A549 (cell line): Measurements from ENCODE around the gene TENM3. TPM values are rescaled to one million over a fixed set of nuclear protein-coding genes. Genes with fewer than 3 reads are reported as not detected.
"Not testable (repeated sequence)": the region's sequence is repeated elsewhere in the genome, so short reads cannot be mapped to it uniquely, and the experiment has no call there.

Experiments used
- ATAC-seq, 2 experiments: fragments of 200-7000 bp in 1 of 2; fragments of >200 bp in 1 of 2; cut with Nextera tagmentation in 1 of 2; cut with Tn5 transposase in 1 of 2; 3 replicates each; pipeline versions ENCODE4 v1.8.0 to v1.9.1; 2018 to 2020; ENCODE audit warnings: mild to moderate bottlenecking in 1 of 2, moderate library complexity in 1 of 2
- CTCF ChIA-PET: fragments of 300-600 bp; sonication (Branson Sonifier 250); formaldehyde crosslinking; extraction: SDS; loops from one replicate; lab custom pipeline; 2021; ENCODE audit warnings: antibody characterized with exemption, inconsistent platforms; lab: Yijun Ruan, JAX
- POLR2A ChIA-PET: fragments of 350-600 bp; formaldehyde crosslinking; extraction: SDS; loops from one replicate; lab custom pipeline; 2021; ENCODE audit warnings: antibody characterized with exemption, inconsistent platforms; lab: Yijun Ruan, JAX
- DNase-seq, 2 experiments: peaks; one replicate each; pipeline versions ENCODE4 v3.0.0 to v3.0.0-alpha.2; 2011 to 2016; ENCODE audit warnings: low read depth in 1 of 2, low spot score in 1 of 2
- FAIRE-seq: peaks from 2 replicates; lab custom pipeline; 2011; peaks lifted over from hg19 to GRCh38; lab: Jason Lieb, UNC
- H3K27ac ChIP-seq, 2 experiments: fragments of >200 bp; sonication (Bioruptor Twin); formaldehyde crosslinking; 3 replicates each; pipeline ENCODE4 v1.5.1; 2016 to 2017
- H3K4me1 ChIP-seq: fragments of >200 bp; sonication (Bioruptor Twin); formaldehyde crosslinking; 3 replicates; pipeline ENCODE4 v1.6.1; 2016
- H3K4me2 ChIP-seq: fragments of >200 bp; sonication (Bioruptor Twin); formaldehyde crosslinking; 3 replicates; pipeline ENCODE4 v1.6.1; 2016
- H3K4me3 ChIP-seq: fragments of >200 bp; sonication (Bioruptor Twin); formaldehyde crosslinking; 3 replicates; pipeline ENCODE4 v1.5.1; 2016
- H3K9me3 ChIP-seq: fragments of >200 bp; sonication (Bioruptor Twin); formaldehyde crosslinking; 3 replicates; pipeline ENCODE4 v1.6.1; 2016
- CBX8 ChIP-seq: fragments of 200-600 bp; sonication (generic); IDR thresholded peaks from 2 replicates; pipeline ENCODE4 v1.6.1; 2016
- CEBPB ChIP-seq, 2 experiments: fragments of >200 bp in 1 of 2; sonication (Bioruptor Twin) in 1 of 2; formaldehyde crosslinking in 1 of 2; IDR thresholded peaks; 2 replicates each; pipeline ENCODE4 v1.6.1; 2012 to 2016
- CHD2 ChIP-seq: fragments of 150-350 bp; IDR thresholded peaks from 2 replicates; pipeline ENCODE4 v1.6.1; 2014; ENCODE audit warnings: low read length; ENCODE audit not compliant: partially characterized antibody
- CHD4 ChIP-seq: fragments of 200-600 bp; sonication (generic); IDR thresholded peaks from 2 replicates; pipeline ENCODE4 v1.6.1; 2016; ENCODE audit warnings: antibody characterized with exemption, mild to moderate bottlenecking, borderline replicate concordance
- HDAC2 ChIP-seq: fragments of 200-600 bp; sonication (generic); IDR thresholded peaks from 2 replicates; pipeline ENCODE4 v1.6.1; 2016
- HOXB13 ChIP-seq: fragments of 250-450 bp; sonication (Bioruptor Pico); IDR thresholded peaks from 2 replicates; pipeline ENCODE4 v1.5.0; 2020; ENCODE audit warnings: low read depth, mild to moderate bottlenecking, moderate library complexity
- HOXB5 ChIP-seq: fragments of 250-450 bp; sonication (Bioruptor Pico); IDR thresholded peaks from 2 replicates; pipeline ENCODE4 v1.5.0; 2020; ENCODE audit warnings: mild to moderate bottlenecking, moderate library complexity
- JUN ChIP-seq, 2 experiments: fragments of >200 bp; sonication (Bioruptor Twin); formaldehyde crosslinking; IDR thresholded peaks; 2 replicates in 1 of 2; 3 replicates in 1 of 2; pipeline ENCODE4 v1.6.1; 2016 to 2017
- MAFK ChIP-seq: fragments of 450-650 bp; IDR thresholded peaks from 2 replicates; pipeline ENCODE4 v1.6.1; 2014; ENCODE audit not compliant: partially characterized antibody
- MAX ChIP-seq: IDR thresholded peaks from 2 replicates; pipeline ENCODE4 v1.6.1; 2012
- MYC ChIP-seq: IDR thresholded peaks from 2 replicates; pipeline ENCODE4 v1.6.1; 2012; ENCODE audit warnings: mild to moderate bottlenecking, inconsistent platforms, low read length, improper control_type of control experiment, borderline replicate concordance
- PBX3 ChIP-seq: IDR thresholded peaks from 2 replicates; pipeline ENCODE4 v1.6.1; 2012
- POLR2A ChIP-seq: IDR thresholded peaks from 2 replicates; pipeline ENCODE4 v1.6.1; 2012; ENCODE audit warnings: mild to moderate bottlenecking, low read length
- RAD21 ChIP-seq, 2 experiments: fragments of >200 bp in 1 of 2; sonication (Bioruptor Twin) in 1 of 2; formaldehyde crosslinking in 1 of 2; IDR thresholded peaks in 1 of 2; conservative IDR thresholded peaks in 1 of 2; 2 replicates in 1 of 2; 3 replicates in 1 of 2; pipeline ENCODE4 v1.6.1; 2012 to 2018; ENCODE audit warnings: inconsistent platforms in 1 of 2
- RCOR1 ChIP-seq: fragments of 150-350 bp; IDR thresholded peaks from 2 replicates; pipeline ENCODE4 v1.6.1; 2014; ENCODE audit warnings: antibody characterized with exemption, low read length, low read depth
- RNF2 ChIP-seq: fragments of 200-600 bp; sonication (generic); IDR thresholded peaks from 2 replicates; pipeline ENCODE4 v1.6.1; 2016; ENCODE audit warnings: low read depth, mild to moderate bottlenecking, antibody characterized with exemption, moderate library complexity, borderline replicate concordance
- SMC3 ChIP-seq: fragments of >200 bp; sonication (Bioruptor Twin); formaldehyde crosslinking; IDR thresholded peaks from 3 replicates; pipeline ENCODE4 v1.6.1; 2018; ENCODE audit warnings: inconsistent platforms
- SREBF2 ChIP-seq: fragments of 450-650 bp; IDR thresholded peaks from 2 replicates; pipeline ENCODE4 v1.6.1; 2014; ENCODE audit warnings: mild to moderate bottlenecking, moderate library complexity
- TP53 ChIP-seq: fragments of 250-450 bp; sonication (Bioruptor Pico); IDR thresholded peaks from 2 replicates; pipeline ENCODE4 v1.5.0; 2021; ENCODE audit warnings: mild to moderate bottlenecking, moderate library complexity
- ZC3H11A ChIP-seq: fragments of 450-650 bp; IDR thresholded peaks from 2 replicates; pipeline ENCODE4 v1.6.1; 2014; ENCODE audit warnings: antibody characterized with exemption, mild to moderate bottlenecking
- ZNF302 ChIP-seq: fragments of 250-450 bp; sonication (Bioruptor Pico); IDR thresholded peaks from 2 replicates; pipeline ENCODE4 v1.9.0; 2021; ENCODE audit warnings: inconsistent platforms, mild to moderate bottlenecking, moderate library complexity
- ZSCAN20 ChIP-seq: fragments of 250-450 bp; sonication (Bioruptor Pico); IDR thresholded peaks from 2 replicates; pipeline ENCODE4 v1.8.0; 2022; ENCODE audit warnings: mild to moderate bottlenecking, moderate library complexity
- WGBS: methylation state at CpG from one replicate; pipeline ENCODE4 v1.1.6; 2017; ENCODE audit errors: missing lambda C conversion rate; 5-methylcytosine and 5-hydroxymethylcytosine counted together
- polyA plus RNA-seq, 4 experiments: library from polyadenylated mRNA; depleted of rRNA in 3 of 4; stranded (reverse); fragments of >200 nt; fragmentation: RNase III in 1 of 4; extraction: RNeasy Plus Mini Kit Qiagen cat#74134 plus additional on column Dnase treatment in 1 of 4; gene quantifications; 2 replicates in 3 of 4; 3 replicates in 1 of 4; pipeline ENCODE4 v1.2.3, GENCODE V29; 2011 to 2017

TENM3 gene
- polyA plus RNA-seq, 2 of the 4 experiments (the other 2 are of a cell fraction): 2.4 to 7.3 TPM

GRCh38 chr4:182809417-182810102 is 566.4 kb downstream of the TENM3 start (continued):
- TF ChIP-seq MAX (no peak), HDAC2 (no peak), CHD4 (no peak)

- no peak overlapping the region for H3K27ac ChIP-seq
- POLR2A ChIA-PET: no interaction called here
- DNase-seq (no peak), FAIRE-seq (no peak)
- no peak overlapping the region for H3K4me3 ChIP-seq
- CTCF ChIA-PET: no interaction called here
- TF ChIP-seq TP53 (CRISPR knock-in tag) (no peak), ZSCAN20 (no peak), ZNF302 (no peak), POLR2A (no peak), SMC3 (no peak), CHD2 (no peak)
- TF ChIP-seq, all 56 proteins: peak for 0
- H3K9me3 ChIP-seq: no peaks in the 10 kb centered on the region
- ATAC-seq: no peak
- no peak overlapping the region for H3K4me2 ChIP-seq
- WGBS: 28% methylated on average over 4 of the region's 4 CpGs
- H3K4me1 ChIP-seq: no peaks in the 10 kb centered on the region
Measured at GRCh38 chr4:182810103-182810615, 567.0 kb downstream of the TENM3 start.

GRCh38 chr4:182812916-182813315 is 569.7 kb downstream of the TENM3 start:
- TF ChIP-seq RNF2 (no peak), JUN (IDR thresholded peaks at IDR 0.05) (no peak), RCOR1 (no peak), CBX8 (no peak), ZSCAN20 (no peak), CEBPB (IDR thresholded peaks at IDR 0.05) (no peak), HOXB13 (CRISPR knock-in tag) (no peak), ZC3H11A (no peak), PBX3 (no peak), MAFK (no peak), MYC (no peak), RAD21 (conservative IDR thresholded peaks at IDR 0.05 in 1 of 2, IDR thresholded peaks at IDR 0.05 in 1 of 2) (no peak), HOXB5 (CRISPR knock-in tag) (no peak), SREBF2 (no peak)
- TF ChIP-seq, all 56 proteins: peak for 0
- CTCF ChIA-PET: no interaction called here
- DNase-seq (no peak), ATAC-seq (no peak), FAIRE-seq (no peak)
- Histone ChIP-seq H3K27ac (no peak overlapping the region), H3K4me3 (no peak overlapping the region), H3K4me2 (no peak overlapping the region), H3K9me3 (no peaks in the 10 kb centered on the region), H3K4me1 (no peaks in the 10 kb centered on the region)
- POLR2A ChIA-PET: no interaction called here
- WGBS: 51% methylated on average over 4 of the region's 4 CpGs

GRCh38 chr4:182814065-182814464 is 570.9 kb downstream of the TENM3 start:
- CTCF ChIA-PET, H3K27ac ChIP-seq, H3K4me1 ChIP-seq, DNase-seq, H3K9me3 ChIP-seq, H3K4me2 ChIP-seq, ATAC-seq, POLR2A ChIA-PET, H3K4me3 ChIP-seq, FAIRE-seq: not testable (repeated sequence)
- WGBS: 71% methylated on average over 4 of the region's 9 CpGs
